Esophagus muscularis mucosa (tissue), 4 donors: ENCODE data around the gene SETD2.

Experiments used
- EP300 ChIP-seq: sonication (generic); formaldehyde crosslinking; IDR thresholded peaks from one replicate; pipeline ENCODE4 v1.6.1; 2017; ENCODE audit warnings: antibody characterized with exemption
- POLR2A ChIP-seq: fragments of 450-650 bp; IDR thresholded peaks from one replicate; pipeline ENCODE4 v1.6.1; 2017; ENCODE audit warnings: antibody characterized with exemption, moderate library complexity, mild to moderate bottlenecking, low read depth
- TF ChIP-seq, protein P1 (sequence below), 3 experiments: fragments of 200-600 bp in 2 of 3; fragments of 450-650 bp in 1 of 3; sonication (generic) in 2 of 3; IDR thresholded peaks; one replicate each; pipeline ENCODE4 v1.5.1; 2017 to 2019; ENCODE audit warnings: antibody characterized with exemption in 3 of 3, mild to moderate bottlenecking in 2 of 3, moderate library complexity in 1 of 3

DNA sequence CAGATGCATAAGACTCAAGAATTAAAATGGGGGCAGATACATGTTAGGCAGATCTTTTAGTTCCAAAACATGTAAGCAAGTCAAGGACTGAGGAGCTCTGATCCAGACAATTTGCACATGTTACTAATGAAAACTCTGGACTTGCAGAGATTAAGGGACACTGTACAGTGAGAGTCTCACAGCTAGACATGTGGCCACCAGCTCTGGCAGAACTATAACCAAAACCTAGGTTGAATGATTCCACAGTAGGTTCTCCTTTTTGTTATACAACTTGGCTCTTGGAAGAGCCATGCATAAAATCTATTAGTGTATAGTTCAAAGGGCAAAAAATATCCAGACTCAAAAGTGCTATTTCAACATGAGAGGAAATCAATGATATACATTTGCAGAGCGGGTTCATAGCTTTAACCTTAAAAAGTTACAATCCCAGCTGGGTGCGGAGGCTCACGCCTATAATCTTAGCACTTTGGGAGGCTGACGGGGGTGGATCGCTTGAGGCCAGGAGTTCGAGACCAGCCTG lies 61.8 kb downstream of the SETD2 start:
- TF ChIP-seq, protein P1, sequence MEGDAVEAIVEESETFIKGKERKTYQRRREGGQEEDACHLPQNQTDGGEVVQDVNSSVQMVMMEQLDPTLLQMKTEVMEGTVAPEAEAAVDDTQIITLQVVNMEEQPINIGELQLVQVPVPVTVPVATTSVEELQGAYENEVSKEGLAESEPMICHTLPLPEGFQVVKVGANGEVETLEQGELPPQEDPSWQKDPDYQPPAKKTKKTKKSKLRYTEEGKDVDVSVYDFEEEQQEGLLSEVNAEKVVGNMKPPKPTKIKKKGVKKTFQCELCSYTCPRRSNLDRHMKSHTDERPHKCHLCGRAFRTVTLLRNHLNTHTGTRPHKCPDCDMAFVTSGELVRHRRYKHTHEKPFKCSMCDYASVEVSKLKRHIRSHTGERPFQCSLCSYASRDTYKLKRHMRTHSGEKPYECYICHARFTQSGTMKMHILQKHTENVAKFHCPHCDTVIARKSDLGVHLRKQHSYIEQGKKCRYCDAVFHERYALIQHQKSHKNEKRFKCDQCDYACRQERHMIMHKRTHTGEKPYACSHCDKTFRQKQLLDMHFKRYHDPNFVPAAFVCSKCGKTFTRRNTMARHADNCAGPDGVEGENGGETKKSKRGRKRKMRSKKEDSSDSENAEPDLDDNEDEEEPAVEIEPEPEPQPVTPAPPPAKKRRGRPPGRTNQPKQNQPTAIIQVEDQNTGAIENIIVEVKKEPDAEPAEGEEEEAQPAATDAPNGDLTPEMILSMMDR (IDR thresholded peaks at IDR 0.05) = no peak
- no peak for TF ChIP-seq EP300
- no peak for TF ChIP-seq POLR2A
